Upper lobe of left lung (tissue), 4 donors: ENCODE measurements around the gene RBMS1.

ENCODE experiments used
- CTCF ChIP-seq, 6 experiments: fragments of 450-650 bp in 4 of 6; fragments of 200-600 bp in 2 of 6; sonication (generic) in 2 of 6; IDR thresholded peaks; one replicate each; pipeline ENCODE4 v1.5.1; 2016 to 2019; ENCODE audit warnings: antibody characterized with exemption in 6 of 6
- EP300 ChIP-seq, 4 donors: sonication (generic); formaldehyde crosslinking; IDR thresholded peaks; one replicate each; pipeline ENCODE4 v1.5.1; 2017; ENCODE audit warnings: antibody characterized with exemption in 4 of 4, control low read depth in 2 of 4

GRCh38 chr2:160335441-160335840, 158.2 kb downstream of the RBMS1 start:
- no peak for TF ChIP-seq CTCF (IDR thresholded peaks at IDR 0.05)
- TF ChIP-seq EP300 (IDR thresholded peaks at IDR 0.05), result no peak
